ENCODE measurements around the gene TACO1. TPM values are rescaled to one million over a fixed set of nuclear protein-coding genes. Genes with fewer than 3 reads are reported as not detected.

TACO1 gene
- total RNA-seq, 2 donors from 2014 or later = 11.1 to 11.4 TPM

DNA sequence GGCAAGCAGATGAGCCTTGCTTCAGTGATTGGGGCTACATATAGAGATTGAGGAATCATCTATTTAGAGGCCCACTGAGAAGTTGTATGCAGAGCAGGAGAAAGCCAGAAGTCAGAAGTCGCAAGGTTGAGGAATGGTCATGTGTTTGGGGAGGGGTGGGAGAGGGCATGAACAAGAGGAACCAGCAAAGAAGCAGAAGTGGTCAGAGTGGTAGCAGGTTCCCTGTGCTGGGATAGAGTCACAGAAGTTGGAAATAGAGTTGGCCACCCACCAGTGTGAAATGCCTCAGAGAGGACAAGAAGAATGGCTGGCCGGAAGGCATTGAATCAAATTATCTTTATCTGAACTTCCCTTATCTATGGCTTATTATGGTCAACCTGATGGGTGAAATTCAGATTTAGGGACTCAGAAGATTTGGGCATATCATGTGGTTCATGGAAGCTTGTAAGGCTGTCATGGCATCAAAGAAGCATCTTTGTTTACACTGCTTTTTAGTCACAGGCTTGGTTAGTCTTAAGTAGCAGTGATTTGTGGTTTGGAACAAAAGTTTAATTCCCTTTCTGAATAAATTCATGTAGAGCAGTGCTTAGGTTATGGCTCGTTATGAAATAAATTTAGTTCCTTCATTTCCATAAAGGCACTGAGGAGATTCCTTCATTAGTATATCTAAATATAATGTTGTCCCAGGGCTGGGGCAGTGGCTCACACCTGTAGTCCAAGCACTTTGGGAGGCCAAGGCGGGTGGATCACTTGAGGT lies 41.2 kb downstream of the TACO1 start:
- Histone ChIP-seq H3K36me3 (no peaks in the 10 kb centered on the region), H3K27me3 (replicated peaks; ENCODE audit: insufficient read depth) (no peaks in the 10 kb centered on the region), H3K9me3 (no peaks in the 10 kb centered on the region), H3K4me1 (ENCODE audit: control insufficient read depth in 1 of 2, low read depth in 2 of 2) (peaks cover 7 to 9% of the 10 kb centered on the region in 2 donors), H3K27ac (no peak overlapping the region), H3K4me3 (no peak overlapping the region)
- no peak for DNase-seq (ENCODE audit: low spot score)
- TF ChIP-seq, protein P1, sequence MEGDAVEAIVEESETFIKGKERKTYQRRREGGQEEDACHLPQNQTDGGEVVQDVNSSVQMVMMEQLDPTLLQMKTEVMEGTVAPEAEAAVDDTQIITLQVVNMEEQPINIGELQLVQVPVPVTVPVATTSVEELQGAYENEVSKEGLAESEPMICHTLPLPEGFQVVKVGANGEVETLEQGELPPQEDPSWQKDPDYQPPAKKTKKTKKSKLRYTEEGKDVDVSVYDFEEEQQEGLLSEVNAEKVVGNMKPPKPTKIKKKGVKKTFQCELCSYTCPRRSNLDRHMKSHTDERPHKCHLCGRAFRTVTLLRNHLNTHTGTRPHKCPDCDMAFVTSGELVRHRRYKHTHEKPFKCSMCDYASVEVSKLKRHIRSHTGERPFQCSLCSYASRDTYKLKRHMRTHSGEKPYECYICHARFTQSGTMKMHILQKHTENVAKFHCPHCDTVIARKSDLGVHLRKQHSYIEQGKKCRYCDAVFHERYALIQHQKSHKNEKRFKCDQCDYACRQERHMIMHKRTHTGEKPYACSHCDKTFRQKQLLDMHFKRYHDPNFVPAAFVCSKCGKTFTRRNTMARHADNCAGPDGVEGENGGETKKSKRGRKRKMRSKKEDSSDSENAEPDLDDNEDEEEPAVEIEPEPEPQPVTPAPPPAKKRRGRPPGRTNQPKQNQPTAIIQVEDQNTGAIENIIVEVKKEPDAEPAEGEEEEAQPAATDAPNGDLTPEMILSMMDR (IDR thresholded peaks at IDR 0.05) = no peak
- no peak for ATAC-seq (ENCODE audit: insufficient number of reproducible peaks, low FRiP score, low read depth)

DNA sequence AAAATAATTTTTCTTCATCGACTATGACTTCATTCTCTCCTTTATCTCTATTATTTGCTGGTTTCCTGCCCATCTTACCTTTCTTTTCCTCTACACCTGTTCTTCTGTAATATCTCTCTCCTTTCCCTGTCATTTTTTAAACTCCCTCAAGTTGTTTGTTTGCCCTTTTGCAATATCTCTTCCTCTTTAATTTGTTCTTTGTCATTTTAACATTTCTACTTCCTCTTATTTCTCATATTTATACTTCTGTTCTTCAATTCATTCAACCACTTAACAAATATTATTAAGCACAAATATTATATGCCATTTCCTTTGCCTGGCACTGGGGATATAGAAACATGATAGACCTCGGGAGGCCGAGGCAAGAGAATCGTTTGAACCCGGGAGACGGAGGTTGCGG lies 44.2 kb downstream of the TACO1 start:
- Histone ChIP-seq H3K27ac (no peak overlapping the region), H3K4me1 (ENCODE audit: control insufficient read depth in 1 of 2, low read depth in 2 of 2) (peaks cover 7 to 9% of the 10 kb centered on the region in 2 donors), H3K4me3 (no peak overlapping the region), H3K36me3 (peaks cover 6% of the 10 kb centered on the region), H3K27me3 (replicated peaks; ENCODE audit: insufficient read depth) (no peaks in the 10 kb centered on the region), H3K9me3 (no peaks in the 10 kb centered on the region)
- DNase-seq (ENCODE audit: low spot score) (no peak), ATAC-seq (ENCODE audit: insufficient number of reproducible peaks, low FRiP score, low read depth) (no peak)
- TF ChIP-seq, protein P1 (IDR thresholded peaks at IDR 0.05) = no peak

DNA sequence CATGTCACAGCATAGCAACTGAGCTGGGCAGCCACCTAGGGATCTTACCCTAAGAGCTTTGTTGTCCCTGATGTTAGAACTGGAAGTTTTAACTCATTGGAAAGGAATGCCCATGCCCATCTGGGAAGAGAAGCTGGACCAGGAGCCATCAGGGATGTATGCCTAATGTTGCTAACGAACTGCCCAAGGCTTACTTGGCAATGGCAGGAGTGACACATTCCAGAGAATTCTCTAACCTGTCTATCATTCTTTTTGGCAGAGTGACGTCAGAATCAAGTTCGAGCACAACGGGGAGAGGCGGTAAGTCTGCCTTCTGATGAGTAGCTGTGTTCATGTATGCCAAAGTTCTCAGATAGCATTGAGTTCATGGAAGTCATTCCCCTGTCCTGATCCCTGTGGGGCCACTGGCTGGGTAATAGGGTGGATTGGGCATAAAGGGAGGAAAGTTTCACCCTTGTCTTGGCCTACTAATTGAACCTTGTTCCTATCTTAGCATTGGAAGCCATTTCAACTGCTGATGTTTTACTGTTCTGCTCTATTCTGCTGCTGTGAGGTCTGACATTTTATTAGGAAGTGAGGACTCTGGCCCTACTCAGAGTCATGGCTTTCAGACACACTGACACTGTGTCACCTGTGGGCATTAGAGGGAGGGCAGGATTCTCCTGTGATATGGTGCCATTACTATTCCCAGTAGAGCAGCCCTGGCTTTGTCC lies 45.2 kb downstream of the TACO1 start:
- no peak overlapping the region for H3K4me3 ChIP-seq
- no peaks in the 10 kb centered on the region for H3K27me3 ChIP-seq (replicated peaks; ENCODE audit: insufficient read depth)
- no peak for DNase-seq (ENCODE audit: low spot score)
- peaks cover 7 to 9% of the 10 kb centered on the region in 2 donors for H3K4me1 ChIP-seq (ENCODE audit: control insufficient read depth in 1 of 2, low read depth in 2 of 2)
- TF ChIP-seq, protein P1 (IDR thresholded peaks at IDR 0.05) = no peak
- peak; percentile 43 for ATAC-seq (ENCODE audit: insufficient number of reproducible peaks, low FRiP score, low read depth)
- peak overlapping the region in 1 of 2 donors; percentile 4 for H3K27ac ChIP-seq
- H3K9me3 ChIP-seq = no peaks in the 10 kb centered on the region
- H3K36me3 ChIP-seq = peaks cover 6% of the 10 kb centered on the region

DNA sequence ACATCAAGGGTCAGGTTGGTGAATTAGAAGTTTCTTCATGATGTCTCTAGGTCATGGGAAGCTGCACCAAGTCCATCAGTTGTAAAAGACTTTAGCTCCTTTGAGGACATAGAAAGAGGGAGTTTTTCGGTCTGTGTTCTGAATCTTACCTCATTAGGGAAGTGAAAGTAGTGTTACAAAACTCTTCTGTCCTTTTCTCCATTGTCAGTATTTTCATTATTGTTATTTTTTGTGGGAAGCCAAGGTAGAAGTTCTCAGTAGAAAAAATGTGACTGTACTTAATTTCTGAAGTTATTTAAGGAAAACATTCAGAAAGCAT lies 45.8 kb downstream of the TACO1 start:
- DNase-seq (ENCODE audit: low spot score) (no peak), ATAC-seq (ENCODE audit: insufficient number of reproducible peaks, low FRiP score, low read depth) (no peak)
- H3K9me3 ChIP-seq = no peaks in the 10 kb centered on the region
- no peaks in the 10 kb centered on the region for H3K27me3 ChIP-seq (replicated peaks; ENCODE audit: insufficient read depth)
- peaks cover 7 to 9% of the 10 kb centered on the region in 2 donors for H3K4me1 ChIP-seq (ENCODE audit: control insufficient read depth in 1 of 2, low read depth in 2 of 2)
- no peak overlapping the region for H3K4me3 ChIP-seq
- peaks cover 6% of the 10 kb centered on the region for H3K36me3 ChIP-seq
- TF ChIP-seq, protein P1 (IDR thresholded peaks at IDR 0.05) = no peak
- H3K27ac ChIP-seq = no peak overlapping the region

DNA sequence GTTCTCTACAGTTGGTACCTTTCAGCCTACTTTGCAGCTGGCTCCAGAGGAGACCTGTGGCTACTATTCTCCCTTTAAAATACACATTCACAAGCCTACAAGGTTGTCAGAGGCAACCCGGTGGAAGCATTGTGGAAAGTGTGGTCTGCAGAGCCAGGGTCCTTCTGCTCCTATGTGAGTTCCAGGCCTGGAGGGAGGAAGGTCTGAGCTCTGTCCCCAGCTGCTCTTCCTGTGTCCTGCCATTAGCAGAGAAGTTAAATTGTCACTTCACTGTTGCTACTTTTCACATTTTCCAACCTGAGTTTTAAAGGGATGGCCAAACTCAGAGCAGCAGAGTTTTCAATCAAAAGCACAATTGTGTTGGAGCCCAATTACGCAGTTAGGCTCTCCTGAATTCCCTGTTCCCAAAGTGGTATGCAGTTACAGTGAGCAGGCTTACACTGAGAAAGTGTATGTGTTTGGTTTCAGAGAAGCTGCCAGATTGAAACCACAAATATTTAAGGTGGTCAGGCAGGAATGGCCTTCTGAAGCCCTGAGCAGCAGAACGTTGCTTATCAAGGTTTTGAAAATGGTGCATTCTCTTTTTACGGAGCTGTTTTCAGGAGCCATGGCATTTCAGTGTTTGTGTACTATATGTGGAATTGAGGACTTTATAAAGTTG lies 46.5 kb downstream of the TACO1 start:
- ATAC-seq (ENCODE audit: insufficient number of reproducible peaks, low FRiP score, low read depth) (no peak), DNase-seq (ENCODE audit: low spot score) (no peak)
- H3K27ac ChIP-seq = no peak overlapping the region
- no peaks in the 10 kb centered on the region for H3K27me3 ChIP-seq (replicated peaks; ENCODE audit: insufficient read depth)
- peaks cover 7 to 9% of the 10 kb centered on the region in 2 donors for H3K4me1 ChIP-seq (ENCODE audit: control insufficient read depth in 1 of 2, low read depth in 2 of 2)
- peaks cover 7% of the 10 kb centered on the region for H3K36me3 ChIP-seq
- no peaks in the 10 kb centered on the region for H3K9me3 ChIP-seq
- TF ChIP-seq, protein P1 (IDR thresholded peaks at IDR 0.05) = no peak
- H3K4me3 ChIP-seq = no peak overlapping the region
